SK-N-MC (cell line): ENCODE data around the gene DAB2.

Source experiments
- EZH2 ChIP-seq: fragments of 200-600 bp; sonication (generic); IDR thresholded peaks from one replicate; pipeline ENCODE4 v1.6.1; 2017; ENCODE audit warnings: antibody characterized with exemption
- POLR2AphosphoS5 ChIP-seq: IDR thresholded peaks from 2 replicates; pipeline ENCODE4 v1.6.1; 2012; ENCODE audit warnings: mild to moderate bottlenecking, low read depth, low read length, borderline replicate concordance

DNA sequence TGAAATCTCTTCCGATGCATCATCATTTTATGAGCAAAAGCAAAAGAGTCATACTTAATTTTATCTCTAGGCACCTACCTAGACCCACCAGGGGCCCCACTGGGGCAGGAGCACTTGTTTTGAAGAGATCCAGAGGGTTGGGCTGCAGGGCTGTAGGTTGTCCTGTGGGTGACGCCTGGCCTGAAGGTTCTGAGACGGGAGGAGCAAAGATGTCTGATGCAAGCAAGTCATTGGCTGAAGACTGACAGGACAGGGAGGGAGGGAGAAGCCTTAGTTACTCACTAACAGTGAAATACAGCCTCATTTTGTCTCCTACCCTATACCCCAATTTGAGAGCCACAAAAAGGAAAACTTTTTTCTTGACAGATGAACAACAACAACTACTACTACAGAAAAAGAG, 43.4 kb downstream of the DAB2 start:
- TF ChIP-seq EZH2: no peak
- TF ChIP-seq POLR2AphosphoS5: no peak
